ENCODE data around the gene PRDM16.

The PRDM16 gene

DNA sequence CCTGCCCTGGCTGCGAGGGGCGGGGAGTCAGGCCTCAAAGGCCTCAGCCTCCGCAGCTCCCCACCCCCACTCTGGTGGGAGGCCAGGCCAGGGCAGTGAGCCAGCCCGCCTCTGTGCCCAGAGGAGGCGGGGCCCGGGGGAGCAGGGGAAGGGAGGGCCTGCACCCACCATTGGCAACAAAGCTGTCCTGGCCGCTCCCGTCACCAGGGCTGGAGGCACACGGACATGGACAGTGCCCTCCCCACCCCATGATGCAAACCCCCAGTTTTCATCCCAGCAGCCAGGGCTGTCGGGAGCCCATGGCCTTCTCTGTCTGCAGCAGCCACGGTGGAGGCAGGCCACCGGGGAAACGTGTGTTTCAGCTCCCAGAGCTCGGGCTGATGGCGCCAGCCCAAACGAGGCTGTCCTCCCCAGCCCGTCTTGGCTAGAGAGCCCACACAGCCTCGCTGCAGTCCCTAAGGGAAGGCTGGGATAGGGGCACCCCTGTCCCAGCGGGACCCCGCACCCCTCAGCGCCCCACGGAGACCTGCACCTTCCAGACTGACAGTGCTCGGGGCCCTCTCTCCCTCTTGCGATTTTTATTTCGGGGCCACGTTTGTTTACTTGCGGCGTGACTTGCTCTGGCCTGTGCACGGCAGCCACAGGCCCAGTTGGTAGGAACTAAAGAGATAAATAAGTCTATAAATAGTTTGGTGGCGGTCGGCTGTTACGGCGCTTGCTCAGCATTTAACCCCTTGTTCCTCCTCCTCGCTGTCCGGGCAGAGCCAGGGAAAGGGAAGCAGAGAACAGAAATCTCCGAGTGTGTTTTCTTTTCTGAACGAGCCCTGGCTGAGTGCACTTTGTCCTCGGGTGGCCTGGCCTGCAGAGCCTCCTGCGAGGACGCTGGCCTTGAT, 101.8 kb downstream of the PRDM16 start:
- DNase-seq = no peak

GRCh38 chr1:3171761-3172160, 102.8 kb downstream of the PRDM16 start:
- no peak for DNase-seq

- DNase-seq = no peak
Observed at GRCh38 chr1:3172431-3173380, 103.7 kb downstream of the PRDM16 start.

GRCh38 chr1:3173381-3173980, 104.5 kb downstream of the PRDM16 start:
- DNase-seq = no peak

- DNase-seq = no peak
Observed at GRCh38 chr1:3174487-3175247, 105.7 kb downstream of the PRDM16 start.

DNA sequence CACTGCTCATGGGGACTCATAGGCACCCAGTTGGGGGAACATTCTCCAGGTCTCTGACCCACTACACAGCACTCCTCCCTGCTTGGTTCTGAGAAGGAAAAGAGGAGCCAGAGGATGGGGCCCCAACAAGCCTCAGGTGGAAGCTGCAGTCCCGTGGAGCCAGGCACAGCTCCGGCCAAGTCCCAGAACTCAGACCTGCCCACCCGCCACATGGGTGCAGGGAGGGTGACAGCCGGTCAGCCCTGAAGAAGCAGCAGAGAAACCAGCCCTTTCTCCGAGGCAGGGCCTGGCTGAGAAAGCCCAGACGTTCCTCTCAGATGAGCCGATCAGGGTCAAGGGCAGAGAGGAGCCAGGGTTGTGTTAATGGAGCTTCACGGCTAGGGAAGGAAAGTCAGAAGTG, 106.5 kb downstream of the PRDM16 start:
- no peak for DNase-seq

DNA sequence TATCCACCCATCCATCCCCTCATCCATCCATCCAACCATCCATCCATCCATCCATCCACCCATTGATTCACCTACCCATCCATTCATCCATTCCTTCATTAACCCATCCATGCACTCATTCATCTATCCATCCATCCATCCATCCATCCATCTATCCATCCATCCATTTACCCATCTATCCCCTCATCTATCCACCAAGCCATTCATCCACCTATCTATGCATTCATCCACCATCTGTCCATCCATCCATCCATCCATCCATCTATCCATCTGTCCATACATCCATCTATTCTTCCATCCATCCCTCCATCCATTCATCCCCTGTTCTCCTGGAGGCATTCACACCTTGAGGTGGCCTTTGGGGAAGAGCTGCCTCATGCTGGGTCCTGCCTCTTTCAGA, 107.0 kb downstream of the PRDM16 start:
- no peak for DNase-seq

DNA sequence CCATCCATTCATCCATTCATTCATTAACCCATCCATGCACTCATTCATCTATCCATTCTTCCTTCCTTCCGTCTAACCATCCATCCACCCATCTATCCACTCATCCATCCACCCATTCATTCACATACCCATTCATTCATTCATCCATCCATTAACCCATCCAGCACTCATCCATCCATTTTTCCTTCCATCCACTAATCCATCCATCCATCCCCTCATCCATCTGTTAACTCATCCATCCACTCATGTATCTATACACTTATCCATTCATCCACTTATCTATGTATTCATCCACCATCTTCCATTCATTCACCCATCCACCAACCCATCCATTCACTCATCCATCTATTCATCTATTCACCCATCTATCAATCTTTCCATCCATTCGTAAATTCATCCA, 107.8 kb downstream of the PRDM16 start:
- DNase-seq = no peak

DNA sequence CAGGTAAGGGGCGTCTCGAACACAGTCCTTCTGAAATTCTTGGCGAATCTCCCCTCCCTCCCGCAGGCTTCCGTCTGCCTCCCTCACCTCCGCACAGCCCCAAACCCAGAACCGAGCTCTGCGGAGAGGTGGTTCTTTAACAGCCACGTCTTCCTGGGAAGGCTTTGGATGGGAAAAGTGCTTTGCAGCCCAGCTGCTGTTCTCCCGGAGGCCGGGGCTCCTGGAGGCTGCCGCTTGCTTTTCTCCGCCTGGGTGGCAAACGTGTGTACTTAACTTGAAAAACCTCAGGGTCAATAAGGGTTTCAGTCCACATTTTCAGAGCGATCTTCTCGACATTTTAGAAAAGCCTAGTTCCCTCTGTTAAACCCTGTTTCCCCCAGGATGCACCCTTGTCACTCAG, 109.3 kb downstream of the PRDM16 start:
- no peak for DNase-seq

DNA sequence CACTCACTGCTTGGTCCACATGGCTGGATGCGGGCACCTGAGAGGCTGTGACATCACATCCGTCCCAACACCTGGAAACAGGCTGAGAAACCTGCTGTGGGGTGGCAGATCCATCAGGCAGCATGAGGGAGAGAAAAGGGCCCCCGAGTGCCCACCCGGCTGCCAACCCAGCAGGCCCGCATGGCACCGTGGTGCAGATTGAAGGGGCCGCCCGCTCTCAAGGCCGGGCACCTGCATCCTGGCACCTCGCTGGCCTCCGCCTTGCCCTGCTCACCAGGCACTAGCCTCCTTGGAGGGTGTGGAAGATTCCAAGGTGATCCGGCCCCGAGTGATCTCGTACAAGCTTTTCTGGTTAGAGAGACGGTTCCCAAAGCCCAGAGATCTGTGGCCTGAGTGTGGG, 110.5 kb downstream of the PRDM16 start:
- no peak for DNase-seq

DNA sequence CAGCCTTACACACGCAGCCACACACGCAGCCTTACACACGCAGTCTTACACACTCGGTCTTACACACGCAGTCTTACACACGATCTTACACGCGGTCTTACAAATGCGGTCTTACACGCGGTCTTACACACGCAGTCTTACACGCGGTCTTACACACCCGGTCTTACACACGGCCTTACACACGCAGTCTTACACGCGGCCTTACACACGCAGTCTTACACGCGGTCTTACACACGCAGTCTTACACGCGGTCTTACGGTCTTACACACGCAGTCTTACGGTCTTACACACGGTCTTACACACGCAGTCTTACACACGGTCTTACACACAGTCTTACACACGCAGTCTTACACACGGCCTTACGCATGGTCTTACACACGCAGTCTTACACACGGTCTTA, 111.9 kb downstream of the PRDM16 start:
- no peak for DNase-seq

DNA sequence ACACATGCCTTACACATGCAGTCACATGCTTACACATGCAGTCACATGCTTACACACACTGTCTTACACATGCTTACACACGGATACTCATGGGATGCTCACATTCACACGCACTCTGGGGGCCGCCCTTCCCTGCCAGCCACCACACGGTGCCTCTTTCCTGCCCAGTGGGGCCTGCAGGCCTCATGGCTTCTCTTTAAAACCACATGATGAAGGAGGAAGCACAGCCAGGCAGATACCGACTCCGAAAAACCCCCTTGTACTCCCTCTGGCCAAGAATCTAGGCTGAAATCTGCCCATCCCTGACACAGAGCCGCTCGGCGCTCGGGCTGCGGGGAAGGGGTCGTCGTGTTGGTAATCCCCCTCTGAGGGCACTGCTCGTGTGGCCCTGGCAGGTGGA, 113.0 kb downstream of the PRDM16 start:
- DNase-seq = no peak

- DNase-seq = no peak
Observed at GRCh38 chr1:3183411-3183810, 114.4 kb downstream of the PRDM16 start.

- no peak for DNase-seq
Observed at GRCh38 chr1:3183813-3184212, 114.8 kb downstream of the PRDM16 start.

DNA sequence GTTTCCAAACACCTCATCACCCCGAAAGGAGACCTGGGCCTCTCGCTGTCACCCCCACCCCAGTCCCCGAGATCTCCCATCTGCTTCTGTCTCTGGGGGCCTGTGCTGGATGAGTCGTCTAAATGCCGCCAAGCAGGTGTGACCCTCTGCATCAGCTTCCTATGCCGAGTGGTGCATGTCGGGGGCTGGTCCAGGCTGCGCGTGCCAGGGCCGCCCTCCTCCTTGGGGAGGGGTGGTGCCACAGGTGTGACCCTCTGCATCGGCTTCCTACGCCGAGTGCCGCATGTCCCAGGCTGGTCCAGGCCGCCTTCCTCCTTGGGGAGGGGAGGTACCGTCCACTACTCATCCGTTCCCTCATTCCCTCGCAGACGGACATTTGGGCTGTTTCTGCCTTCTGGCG, 115.7 kb downstream of the PRDM16 start:
- DNase-seq = no peak

DNA sequence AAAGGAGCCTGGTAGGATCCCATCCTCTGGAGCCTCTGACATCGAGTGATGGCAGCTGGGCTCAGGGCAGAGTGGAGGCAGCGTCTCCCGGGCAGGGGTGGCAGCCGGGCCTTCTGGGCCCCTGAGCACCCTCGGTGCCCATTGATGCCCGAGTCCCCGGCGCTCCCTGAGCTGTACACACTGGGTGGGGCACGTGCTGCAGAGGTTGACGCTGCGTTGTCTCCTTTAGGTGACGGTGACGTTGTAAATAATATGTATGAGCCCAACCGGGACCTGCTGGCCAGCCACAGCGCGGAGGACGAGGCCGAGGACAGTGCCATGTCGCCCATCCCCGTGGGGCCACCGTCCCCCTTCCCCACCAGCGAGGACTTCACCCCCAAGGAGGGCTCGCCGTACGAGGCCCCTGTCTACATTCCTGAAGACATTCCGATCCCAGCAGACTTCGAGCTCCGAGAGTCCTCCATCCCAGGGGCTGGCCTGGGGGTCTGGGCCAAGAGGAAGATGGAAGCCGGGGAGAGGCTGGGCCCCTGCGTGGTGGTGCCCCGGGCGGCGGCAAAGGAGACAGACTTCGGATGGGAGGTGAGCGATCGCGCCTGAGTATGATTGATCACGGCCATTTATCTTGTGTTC, 117.0 kb downstream of the PRDM16 start:
- no peak for DNase-seq

GRCh38 chr1:3186526-3186921, 117.5 kb downstream of the PRDM16 start:
- no peak for DNase-seq

GRCh38 chr1:3187415-3188149, 118.6 kb downstream of the PRDM16 start:
- no peak for DNase-seq

DNA sequence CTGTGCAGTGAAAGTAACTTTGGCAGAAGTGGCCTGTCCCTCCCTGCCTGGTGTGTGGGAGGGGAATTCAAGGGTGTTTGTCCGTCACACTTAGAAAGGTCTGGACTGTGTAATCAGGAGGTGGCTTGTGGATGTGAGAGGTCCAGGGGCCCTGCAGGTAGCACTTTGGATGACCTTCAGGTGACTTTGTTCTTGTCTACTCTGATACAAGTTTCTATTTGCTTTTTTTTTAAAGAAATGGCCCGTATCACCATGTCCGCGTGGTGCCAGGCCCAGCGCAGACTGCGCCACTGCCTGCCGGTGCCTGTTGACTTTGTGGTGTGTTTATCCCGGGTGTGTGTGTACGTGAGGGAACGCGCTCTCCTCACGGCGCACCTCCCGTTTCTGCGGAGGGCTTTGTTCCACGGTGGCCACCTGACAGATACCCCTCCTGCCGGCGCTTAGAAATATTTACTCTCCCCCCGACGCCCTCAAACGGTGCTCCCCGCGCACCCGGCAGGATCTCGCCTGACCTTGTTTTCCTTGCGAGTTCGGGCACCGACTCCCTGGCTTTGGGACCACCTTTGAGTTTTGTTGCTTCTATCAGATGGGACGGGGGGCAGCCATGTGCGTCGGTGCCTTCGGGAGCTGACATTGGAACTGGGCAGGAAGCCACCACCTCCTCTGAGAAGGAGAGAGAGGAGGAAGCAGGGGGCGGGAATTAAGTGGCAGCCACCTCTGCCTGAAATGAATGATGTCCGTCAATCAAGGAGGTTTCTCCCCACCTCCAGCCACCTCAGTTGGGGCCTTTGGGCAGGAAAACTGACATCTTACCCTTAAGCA, 119.4 kb downstream of the PRDM16 start:
- DNase-seq = no peak

- DNase-seq = no peak
Observed at GRCh38 chr1:3190256-3191041, 121.4 kb downstream of the PRDM16 start.

Data from NCI-H82 (cell line).